Measurements from ENCODE around the gene APOL5.
"Not testable (repeated sequence)": the region's sequence is repeated elsewhere in the genome, so short reads cannot be mapped to it uniquely, and the experiment has no call there.

Gene APOL5

GRCh38 chr22:35717572-35717971 is at the start of gene APOL5:
TSS of gene APOL5 (plus strand) at chr22:35717872. CDS start at chr22:35717872, 0 bp downstream.
- H3K4me1 ChIP-seq (ENCODE audit: control insufficient read depth, insufficient read depth, low read length) = no peaks in the 10 kb centered on the region; the same call in 1 of the 2 replicates
- no peaks in the 10 kb centered on the region for H3K9me3 ChIP-seq (ENCODE audit: control insufficient read depth, insufficient read depth, low read length)
- no peak for DNase-seq (ENCODE audit: low read depth, low spot score)
- H3K36me3 ChIP-seq (ENCODE audit: control insufficient read depth, insufficient read depth, low read length) = no peaks in the 10 kb centered on the region
- H3K27ac ChIP-seq (ENCODE audit: low read length) = no peak within 1 kb of the TSS
- WGBS (ENCODE audit: insufficient coverage, insufficient read length) = no CpG with 5 or more reads among the region's 3 CpGs
- no peak within 1 kb of the TSS for H3K4me3 ChIP-seq (ENCODE audit: low read length)
- H3K27me3 ChIP-seq (ENCODE audit: control insufficient read depth, insufficient read depth, low read length) = no peaks in the 10 kb centered on the region

- Histone ChIP-seq H3K9me3 (ENCODE audit: control insufficient read depth, insufficient read depth, low read length) (peaks cover 2% of the 10 kb centered on the region), H3K36me3 (ENCODE audit: control insufficient read depth, insufficient read depth, low read length) (no peaks in the 10 kb centered on the region), H3K27me3 (ENCODE audit: control insufficient read depth, insufficient read depth, low read length) (peaks cover 1% of the 10 kb centered on the region; the same call in 1 of the 2 replicates), H3K4me1 (ENCODE audit: control insufficient read depth, insufficient read depth, low read length) (no peaks in the 10 kb centered on the region), H3K27ac (ENCODE audit: low read length) (no peak overlapping the region), H3K4me3 (ENCODE audit: low read length) (no peak overlapping the region)
- no peak for DNase-seq (ENCODE audit: low read depth, low spot score)
Observed at GRCh38 chr22:35674335-35674734, 43.3 kb upstream of the APOL5 start.

GRCh38 chr22:35676065-35676464 is 41.6 kb upstream of the APOL5 start:
- not testable (repeated sequence) for H3K4me1 ChIP-seq (ENCODE audit: control insufficient read depth, insufficient read depth, low read length); DNase-seq (ENCODE audit: low read depth, low spot score); H3K27me3 ChIP-seq (ENCODE audit: control insufficient read depth, insufficient read depth, low read length); H3K36me3 ChIP-seq (ENCODE audit: control insufficient read depth, insufficient read depth, low read length); H3K4me3 ChIP-seq (ENCODE audit: low read length); H3K9me3 ChIP-seq (ENCODE audit: control insufficient read depth, insufficient read depth, low read length); H3K27ac ChIP-seq (ENCODE audit: low read length)
- WGBS (ENCODE audit: insufficient coverage, insufficient read length) = no CpG with 5 or more reads among the region's 1 CpG

GRCh38 chr22:35677460-35678187 is 40.0 kb upstream of the APOL5 start:
- no CpG with 5 or more reads among the region's 7 CpGs for WGBS (ENCODE audit: insufficient coverage, insufficient read length)
- H3K4me3 ChIP-seq (ENCODE audit: low read length) = no peak overlapping the region
- H3K4me1 ChIP-seq (ENCODE audit: control insufficient read depth, insufficient read depth, low read length) = no peaks in the 10 kb centered on the region
- peaks cover 4% of the 10 kb centered on the region for H3K9me3 ChIP-seq (ENCODE audit: control insufficient read depth, insufficient read depth, low read length)
- no peak for DNase-seq (ENCODE audit: low read depth, low spot score)
- H3K27me3 ChIP-seq (ENCODE audit: control insufficient read depth, insufficient read depth, low read length) = no peaks in the 10 kb centered on the region
- no peaks in the 10 kb centered on the region for H3K36me3 ChIP-seq (ENCODE audit: control insufficient read depth, insufficient read depth, low read length)
- H3K27ac ChIP-seq (ENCODE audit: low read length) = no peak overlapping the region

- H3K9me3 ChIP-seq (ENCODE audit: control insufficient read depth, insufficient read depth, low read length) = peaks cover 4% of the 10 kb centered on the region
- no CpG with 5 or more reads among the region's 2 CpGs for WGBS (ENCODE audit: insufficient coverage, insufficient read length)
- no peaks in the 10 kb centered on the region for H3K4me1 ChIP-seq (ENCODE audit: control insufficient read depth, insufficient read depth, low read length)
Observed at GRCh38 chr22:35678836-35679235, 38.8 kb upstream of the APOL5 start.

GRCh38 chr22:35679492-35679891 is 38.2 kb upstream of the APOL5 start:
- WGBS (ENCODE audit: insufficient coverage, insufficient read length) = no CpG with 5 or more reads among the region's 4 CpGs
- not testable (repeated sequence) for DNase-seq (ENCODE audit: low read depth, low spot score); H3K4me1 ChIP-seq (ENCODE audit: control insufficient read depth, insufficient read depth, low read length); H3K27me3 ChIP-seq (ENCODE audit: control insufficient read depth, insufficient read depth, low read length); H3K36me3 ChIP-seq (ENCODE audit: control insufficient read depth, insufficient read depth, low read length); H3K9me3 ChIP-seq (ENCODE audit: control insufficient read depth, insufficient read depth, low read length); H3K4me3 ChIP-seq (ENCODE audit: low read length); H3K27ac ChIP-seq (ENCODE audit: low read length)

More at GRCh38 chr22:35678836-35679235, 38.8 kb upstream of the APOL5 start:
- H3K27me3 ChIP-seq (ENCODE audit: control insufficient read depth, insufficient read depth, low read length) = no peaks in the 10 kb centered on the region
- no peak for DNase-seq (ENCODE audit: low read depth, low spot score)
- H3K36me3 ChIP-seq (ENCODE audit: control insufficient read depth, insufficient read depth, low read length) = no peaks in the 10 kb centered on the region
- no peak overlapping the region for H3K4me3 ChIP-seq (ENCODE audit: low read length)
- no peak overlapping the region for H3K27ac ChIP-seq (ENCODE audit: low read length)

- WGBS (ENCODE audit: insufficient coverage, insufficient read length) = no CpG with 5 or more reads among the region's 4 CpGs
- Histone ChIP-seq H3K27me3 (ENCODE audit: control insufficient read depth, insufficient read depth, low read length) (no peaks in the 10 kb centered on the region), H3K27ac (ENCODE audit: low read length) (no peak overlapping the region), H3K9me3 (ENCODE audit: control insufficient read depth, insufficient read depth, low read length) (peaks cover 1% of the 10 kb centered on the region; the same call in 1 of the 2 replicates), H3K4me1 (ENCODE audit: control insufficient read depth, insufficient read depth, low read length) (no peaks in the 10 kb centered on the region), H3K36me3 (ENCODE audit: control insufficient read depth, insufficient read depth, low read length) (no peaks in the 10 kb centered on the region), H3K4me3 (ENCODE audit: low read length) (no peak overlapping the region)
- no peak for DNase-seq (ENCODE audit: low read depth, low spot score)
Observed at GRCh38 chr22:35681454-35682052, 36.1 kb upstream of the APOL5 start.

GRCh38 chr22:35683560-35683959 is 34.1 kb upstream of the APOL5 start:
- H3K27ac ChIP-seq (ENCODE audit: low read length) = no peak overlapping the region
- WGBS (ENCODE audit: insufficient coverage, insufficient read length) = 100% methylated on average over 1 of the region's 1 CpG
- no peak for DNase-seq (ENCODE audit: low read depth, low spot score)

GRCh38 chr22:35684270-35684700 is 33.4 kb upstream of the APOL5 start:
- WGBS (ENCODE audit: insufficient coverage, insufficient read length) = no CpG with 5 or more reads among the region's 3 CpGs
- H3K4me1 ChIP-seq (ENCODE audit: control insufficient read depth, insufficient read depth, low read length) = no peaks in the 10 kb centered on the region
- H3K4me3 ChIP-seq (ENCODE audit: low read length) = no peak overlapping the region
- no peaks in the 10 kb centered on the region for H3K36me3 ChIP-seq (ENCODE audit: control insufficient read depth, insufficient read depth, low read length)
- H3K9me3 ChIP-seq (ENCODE audit: control insufficient read depth, insufficient read depth, low read length) = peaks cover 1% of the 10 kb centered on the region; the same call in 1 of the 2 replicates
- no peak for DNase-seq (ENCODE audit: low read depth, low spot score)
- no peaks in the 10 kb centered on the region for H3K27me3 ChIP-seq (ENCODE audit: control insufficient read depth, insufficient read depth, low read length)
- no peak overlapping the region for H3K27ac ChIP-seq (ENCODE audit: low read length)

More at GRCh38 chr22:35683560-35683959, 34.1 kb upstream of the APOL5 start:
- Histone ChIP-seq H3K27me3 (ENCODE audit: control insufficient read depth, insufficient read depth, low read length) (no peaks in the 10 kb centered on the region), H3K9me3 (ENCODE audit: control insufficient read depth, insufficient read depth, low read length) (peaks cover 1% of the 10 kb centered on the region; the same call in 1 of the 2 replicates), H3K36me3 (ENCODE audit: control insufficient read depth, insufficient read depth, low read length) (no peaks in the 10 kb centered on the region), H3K4me1 (ENCODE audit: control insufficient read depth, insufficient read depth, low read length) (no peaks in the 10 kb centered on the region), H3K4me3 (ENCODE audit: low read length) (no peak overlapping the region)

- H3K4me3 ChIP-seq (ENCODE audit: low read length) = no peak overlapping the region
- DNase-seq (ENCODE audit: low read depth, low spot score) = no peak
- no peaks in the 10 kb centered on the region for H3K4me1 ChIP-seq (ENCODE audit: control insufficient read depth, insufficient read depth, low read length)
- H3K9me3 ChIP-seq (ENCODE audit: control insufficient read depth, insufficient read depth, low read length) = peaks cover 1% of the 10 kb centered on the region; the same call in 1 of the 2 replicates
- H3K27ac ChIP-seq (ENCODE audit: low read length) = no peak overlapping the region
- no peaks in the 10 kb centered on the region for H3K36me3 ChIP-seq (ENCODE audit: control insufficient read depth, insufficient read depth, low read length)
- no peaks in the 10 kb centered on the region for H3K27me3 ChIP-seq (ENCODE audit: control insufficient read depth, insufficient read depth, low read length)
Observed at GRCh38 chr22:35684732-35685131, 32.9 kb upstream of the APOL5 start.
